Thyroid gland (tissue), 4 donors: ENCODE results near the gene CIROP.

Experiments
- POLR2A ChIP-seq, 2 donors: fragments of 450-650 bp; IDR thresholded peaks; one replicate each; pipeline ENCODE4 v1.6.1; 2017; ENCODE audit warnings: antibody characterized with exemption in 2 of 2, mild to moderate bottlenecking in 2 of 2, moderate library complexity in 1 of 2
- TF ChIP-seq, protein P1 (sequence below), 6 experiments: fragments of 200-600 bp in 3 of 6; fragments of 450-650 bp in 3 of 6; sonication (generic) in 3 of 6; IDR thresholded peaks; one replicate each; pipeline ENCODE4 v1.5.1; 2016 to 2019; ENCODE audit warnings: antibody characterized with exemption in 6 of 6, mild to moderate bottlenecking in 2 of 6, inconsistent platforms in 1 of 6, moderate library complexity in 1 of 6

- TF ChIP-seq, protein P1, sequence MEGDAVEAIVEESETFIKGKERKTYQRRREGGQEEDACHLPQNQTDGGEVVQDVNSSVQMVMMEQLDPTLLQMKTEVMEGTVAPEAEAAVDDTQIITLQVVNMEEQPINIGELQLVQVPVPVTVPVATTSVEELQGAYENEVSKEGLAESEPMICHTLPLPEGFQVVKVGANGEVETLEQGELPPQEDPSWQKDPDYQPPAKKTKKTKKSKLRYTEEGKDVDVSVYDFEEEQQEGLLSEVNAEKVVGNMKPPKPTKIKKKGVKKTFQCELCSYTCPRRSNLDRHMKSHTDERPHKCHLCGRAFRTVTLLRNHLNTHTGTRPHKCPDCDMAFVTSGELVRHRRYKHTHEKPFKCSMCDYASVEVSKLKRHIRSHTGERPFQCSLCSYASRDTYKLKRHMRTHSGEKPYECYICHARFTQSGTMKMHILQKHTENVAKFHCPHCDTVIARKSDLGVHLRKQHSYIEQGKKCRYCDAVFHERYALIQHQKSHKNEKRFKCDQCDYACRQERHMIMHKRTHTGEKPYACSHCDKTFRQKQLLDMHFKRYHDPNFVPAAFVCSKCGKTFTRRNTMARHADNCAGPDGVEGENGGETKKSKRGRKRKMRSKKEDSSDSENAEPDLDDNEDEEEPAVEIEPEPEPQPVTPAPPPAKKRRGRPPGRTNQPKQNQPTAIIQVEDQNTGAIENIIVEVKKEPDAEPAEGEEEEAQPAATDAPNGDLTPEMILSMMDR (IDR thresholded peaks at IDR 0.05): no peak
- TF ChIP-seq POLR2A (IDR thresholded peaks at IDR 0.05): no peak
These were observed 2.0 kb downstream of the CIROP start for GRCh38 chr14:23102801-23103200.
